SU-DHL-6 (cell line): ENCODE results near the gene C1orf74.

ENCODE experiments used
- H2AFZ ChIP-seq: fragments of 200-600 bp; sonication (generic); 2 replicates; pipeline ENCODE4 v1.6.1; 2014; ENCODE audit warnings: low read depth, mild to moderate bottlenecking, moderate library complexity, mixed read lengths, antibody characterized with exemption, low read length; ENCODE audit not compliant: severe bottlenecking
- H3F3A ChIP-seq: fragments of 200-600 bp; shearing (Covaris generic); 2 replicates; pipeline ENCODE4 v1.6.0; 2016; ENCODE audit warnings: antibody characterized with exemption, mild to moderate bottlenecking; ENCODE audit not compliant: insufficient read depth
- H3K27ac ChIP-seq: fragments of 200-600 bp; sonication (generic); 2 replicates; pipeline ENCODE4 v1.5.1; 2016; ENCODE audit warnings: low read depth, mild to moderate bottlenecking, low read length, moderate library complexity, mixed read lengths
- H3K27me3 ChIP-seq: fragments of 200-600 bp; sonication (generic), shearing (Covaris generic); 2 replicates; pipeline ENCODE4 v1.6.0; 2014; ENCODE audit warnings: mild to moderate bottlenecking, low read length
- H3K36me3 ChIP-seq: fragments of 200-600 bp; sonication (generic); 2 replicates; pipeline ENCODE4 v1.6.1; 2014; ENCODE audit warnings: mild to moderate bottlenecking, low read length, mixed read lengths
- H3K4me2 ChIP-seq: fragments of 300-600, 200-600 bp; shearing (Covaris generic), sonication (generic); 2 replicates; pipeline ENCODE4 v1.6.0; 2014; ENCODE audit warnings: low read length, low read depth, mild to moderate bottlenecking; ENCODE audit not compliant: poor library complexity, severe bottlenecking
- H3K4me3 ChIP-seq: fragments of 200-600 bp; sonication (generic); 2 replicates; pipeline ENCODE4 v1.5.1; 2014; ENCODE audit warnings: antibody characterized with exemption, low read length, mild to moderate bottlenecking, mixed read lengths; ENCODE audit not compliant: insufficient read depth, poor library complexity, severe bottlenecking
- H3K79me2 ChIP-seq: fragments of 200-600 bp; sonication (generic); 2 replicates; pipeline ENCODE4 v1.6.1; 2014; ENCODE audit warnings: mild to moderate bottlenecking, low read length, moderate library complexity; ENCODE audit not compliant: insufficient read depth
- H3K9ac ChIP-seq: fragments of 200-600 bp; sonication (generic); 2 replicates; pipeline ENCODE4 v1.7.0; 2014; ENCODE audit warnings: mild to moderate bottlenecking, low read length
- H3K9me2 ChIP-seq: fragments of 200-600 bp; sonication (generic); replicated peaks from 2 replicates; pipeline ENCODE4 v1.6.1; 2014; ENCODE audit warnings: low read length; ENCODE audit not compliant: insufficient read depth
- H3K9me3 ChIP-seq: fragments of 200-600 bp; sonication (generic); 2 replicates; pipeline ENCODE4 v1.6.1; 2014; ENCODE audit warnings: low read length, mixed read lengths; ENCODE audit not compliant: insufficient read depth
- H4K20me1 ChIP-seq: fragments of 200-600 bp; sonication (generic); 2 replicates; pipeline ENCODE4 v1.6.1; 2014; ENCODE audit warnings: low read depth, mild to moderate bottlenecking, antibody characterized with exemption, low read length, moderate library complexity, mixed read lengths
- CTCF ChIP-seq: fragments of 200-600 bp; sonication (generic); IDR thresholded peaks from one replicate; pipeline ENCODE4 v1.5.1; 2017; ENCODE audit warnings: antibody characterized with exemption, mild to moderate bottlenecking, low read length, moderate library complexity; ENCODE audit not compliant: insufficient read depth, poor library complexity, severe bottlenecking
- EZH2phosphoT487 ChIP-seq: fragments of 200-600 bp; sonication (generic), shearing (Covaris generic); conservative IDR thresholded peaks from 2 replicates; pipeline ENCODE4 v1.6.1; 2018; ENCODE audit warnings: mild to moderate bottlenecking, antibody characterized with exemption, low read length, moderate library complexity, mixed read lengths

C1orf74 gene

GRCh38 chr1:209777587-209777986, 6.8 kb downstream of the C1orf74 start:
- H3K27me3 ChIP-seq, result no peaks in the 10 kb centered on the region
- H3K9me3 ChIP-seq, result no peaks in the 10 kb centered on the region
- no peak overlapping the region for H3K4me2 ChIP-seq
- H3K79me2 ChIP-seq, result no peaks in the 10 kb centered on the region
- H3K36me3 ChIP-seq, result peaks cover 13% of the 10 kb centered on the region; the same call in 1 of the 2 replicates
- no peaks in the 10 kb centered on the region for H3F3A ChIP-seq
- H3K27ac ChIP-seq, result no peak overlapping the region
- H3K4me3 ChIP-seq, result no peak overlapping the region
- no peak overlapping the region for H2AFZ ChIP-seq
- H4K20me1 ChIP-seq, result no peaks in the 10 kb centered on the region
- no peak for TF ChIP-seq EZH2phosphoT487
- TF ChIP-seq CTCF, result no peak
- H3K9me2 ChIP-seq, result no peaks in the 10 kb centered on the region
- no peak overlapping the region for H3K9ac ChIP-seq

- Histone ChIP-seq H3K9me3 (no peaks in the 10 kb centered on the region), H3K4me2 (no peak overlapping the region), H2AFZ (no peak overlapping the region), H3K27me3 (no peaks in the 10 kb centered on the region), H3K79me2 (no peaks in the 10 kb centered on the region), H4K20me1 (no peaks in the 10 kb centered on the region), H3K27ac (no peak overlapping the region), H3K36me3 (peaks cover 13% of the 10 kb centered on the region; the same call in 1 of the 2 replicates), H3F3A (no peaks in the 10 kb centered on the region), H3K9ac (no peak overlapping the region), H3K9me2 (no peaks in the 10 kb centered on the region), H3K4me3 (no peak overlapping the region)
- TF ChIP-seq EZH2phosphoT487, result no peak
- no peak for TF ChIP-seq CTCF
Measured at GRCh38 chr1:209775678-209776077, 8.7 kb downstream of the C1orf74 start.

GRCh38 chr1:209774592-209774991, 9.8 kb downstream of the C1orf74 start:
- H3K9me2 ChIP-seq, result no peaks in the 10 kb centered on the region
- H3K27ac ChIP-seq, result no peak overlapping the region
- no peak for TF ChIP-seq CTCF
- no peak for TF ChIP-seq EZH2phosphoT487
- no peaks in the 10 kb centered on the region for H3K27me3 ChIP-seq
- no peak overlapping the region for H3K9ac ChIP-seq
- no peak overlapping the region for H2AFZ ChIP-seq
- no peaks in the 10 kb centered on the region for H3K79me2 ChIP-seq
- no peaks in the 10 kb centered on the region for H3F3A ChIP-seq
- no peak overlapping the region for H3K4me2 ChIP-seq
- no peak overlapping the region for H3K4me3 ChIP-seq
- H3K9me3 ChIP-seq, result 0 out of 2 replicates have a peak, but pooled peaks cover 3% of the 10 kb centered on the region
- H4K20me1 ChIP-seq, result no peaks in the 10 kb centered on the region
- peaks cover 13% of the 10 kb centered on the region; the same call in 1 of the 2 replicates for H3K36me3 ChIP-seq
